ENCODE data around the gene MPG.

The MPG gene

DNA sequence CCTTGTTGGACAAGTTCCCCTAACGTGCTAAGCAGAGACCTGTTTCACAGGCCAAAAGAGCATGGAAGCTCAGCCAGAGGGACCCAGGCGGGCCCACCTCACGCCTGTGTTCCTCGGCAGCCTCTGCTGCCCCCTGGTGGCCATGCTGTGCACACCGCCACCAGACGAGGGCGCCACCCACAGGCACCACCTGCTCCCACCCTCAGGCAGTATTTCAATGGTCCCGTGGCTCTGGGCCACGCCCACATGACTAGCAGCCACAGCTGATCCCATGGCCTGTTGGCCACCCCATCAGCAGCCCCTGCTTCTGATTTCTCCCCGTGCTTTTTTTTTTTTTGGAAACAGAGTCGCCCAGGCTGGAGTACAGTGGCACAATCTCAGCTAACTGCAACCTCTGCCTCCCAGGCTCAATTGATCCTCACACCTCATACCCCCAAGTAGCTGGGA, 18.9 kb downstream of the MPG start:
- Histone ChIP-seq H3K36me3 (ENCODE audit: control insufficient read depth, insufficient read depth, low read length) (peaks cover 21% of the 10 kb centered on the region), H3K27me3 (replicated peaks; ENCODE audit: control insufficient read depth, insufficient read depth, low read length) (no peaks in the 10 kb centered on the region), H3K4me3 (replicated peaks; ENCODE audit: low read depth, low read length) (no peak overlapping the region)
- TF ChIP-seq, protein P1, sequence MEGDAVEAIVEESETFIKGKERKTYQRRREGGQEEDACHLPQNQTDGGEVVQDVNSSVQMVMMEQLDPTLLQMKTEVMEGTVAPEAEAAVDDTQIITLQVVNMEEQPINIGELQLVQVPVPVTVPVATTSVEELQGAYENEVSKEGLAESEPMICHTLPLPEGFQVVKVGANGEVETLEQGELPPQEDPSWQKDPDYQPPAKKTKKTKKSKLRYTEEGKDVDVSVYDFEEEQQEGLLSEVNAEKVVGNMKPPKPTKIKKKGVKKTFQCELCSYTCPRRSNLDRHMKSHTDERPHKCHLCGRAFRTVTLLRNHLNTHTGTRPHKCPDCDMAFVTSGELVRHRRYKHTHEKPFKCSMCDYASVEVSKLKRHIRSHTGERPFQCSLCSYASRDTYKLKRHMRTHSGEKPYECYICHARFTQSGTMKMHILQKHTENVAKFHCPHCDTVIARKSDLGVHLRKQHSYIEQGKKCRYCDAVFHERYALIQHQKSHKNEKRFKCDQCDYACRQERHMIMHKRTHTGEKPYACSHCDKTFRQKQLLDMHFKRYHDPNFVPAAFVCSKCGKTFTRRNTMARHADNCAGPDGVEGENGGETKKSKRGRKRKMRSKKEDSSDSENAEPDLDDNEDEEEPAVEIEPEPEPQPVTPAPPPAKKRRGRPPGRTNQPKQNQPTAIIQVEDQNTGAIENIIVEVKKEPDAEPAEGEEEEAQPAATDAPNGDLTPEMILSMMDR (IDR thresholded peaks at IDR 0.05; ENCODE audit: insufficient read depth, low read length, poor library complexity, severe bottlenecking): peak; percentile 100
- peak; percentile 87 for DNase-seq (ENCODE audit: extremely low read depth, insufficient read length)

DNA sequence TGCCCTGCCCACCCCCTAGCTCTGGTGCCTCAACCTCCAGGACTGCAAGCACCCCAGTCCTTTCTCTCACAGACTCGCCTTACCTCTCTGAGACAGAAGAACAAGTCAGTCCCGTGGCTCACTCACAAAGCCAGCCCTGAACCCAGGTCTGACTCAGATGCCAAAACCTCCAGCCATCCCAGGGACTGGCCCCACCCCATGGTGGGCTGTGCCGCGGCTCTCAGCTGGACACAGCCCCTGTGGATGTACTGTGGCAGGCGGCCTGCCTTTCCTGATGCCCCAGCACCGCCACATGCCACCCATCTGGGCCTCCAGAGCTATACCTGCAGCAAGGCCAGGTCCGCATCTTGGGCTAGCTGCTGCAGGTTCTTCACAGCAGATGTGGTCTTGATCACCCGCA, 19.8 kb downstream of the MPG start:
- Histone ChIP-seq H3K27me3 (replicated peaks; ENCODE audit: control insufficient read depth, insufficient read depth, low read length) (no peaks in the 10 kb centered on the region), H3K4me3 (replicated peaks; ENCODE audit: low read depth, low read length) (no peak overlapping the region), H3K36me3 (ENCODE audit: control insufficient read depth, insufficient read depth, low read length) (peaks cover 26% of the 10 kb centered on the region)
- no peak for DNase-seq (ENCODE audit: extremely low read depth, insufficient read length)
- TF ChIP-seq, protein P1 (IDR thresholded peaks at IDR 0.05; ENCODE audit: insufficient read depth, low read length, poor library complexity, severe bottlenecking): no peak

- H3K27me3 ChIP-seq (replicated peaks; ENCODE audit: control insufficient read depth, insufficient read depth, low read length): no peaks in the 10 kb centered on the region
- H3K36me3 ChIP-seq (ENCODE audit: control insufficient read depth, insufficient read depth, low read length): peaks cover 31% of the 10 kb centered on the region
- no peak for DNase-seq (ENCODE audit: extremely low read depth, insufficient read length)
- H3K4me3 ChIP-seq (replicated peaks; ENCODE audit: low read depth, low read length): no peak overlapping the region
- TF ChIP-seq, protein P1 (IDR thresholded peaks at IDR 0.05; ENCODE audit: insufficient read depth, low read length, poor library complexity, severe bottlenecking): no peak
These were observed 23.0 kb downstream of the MPG start for GRCh38 chr16:100989-101388.

DNA sequence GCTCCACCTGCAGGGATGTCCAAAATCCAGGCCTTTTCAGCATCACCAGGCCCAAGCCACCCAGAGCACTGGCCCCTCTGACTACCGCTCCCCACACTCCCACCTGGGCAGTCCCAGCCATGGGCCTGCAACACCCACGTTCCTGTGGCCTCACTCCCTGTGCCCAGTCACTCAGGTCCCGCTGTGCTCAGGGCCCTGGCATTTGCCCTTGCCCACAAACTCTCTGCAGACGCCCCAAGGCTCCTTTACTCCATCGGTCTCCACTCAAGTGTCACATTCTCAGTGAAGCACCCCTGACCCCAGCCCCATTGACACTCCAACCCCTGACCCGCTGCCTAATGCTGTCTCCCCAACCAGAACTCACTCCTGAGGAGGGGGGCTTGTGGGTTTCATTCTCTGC, 23.6 kb downstream of the MPG start:
- TF ChIP-seq, protein P1 (IDR thresholded peaks at IDR 0.05; ENCODE audit: insufficient read depth, low read length, poor library complexity, severe bottlenecking): no peak

GRCh38 chr16:102060-102855, 24.2 kb downstream of the MPG start:
- TF ChIP-seq, protein P1 (IDR thresholded peaks at IDR 0.05; ENCODE audit: insufficient read depth, low read length, poor library complexity, severe bottlenecking): no peak
- no peaks in the 10 kb centered on the region for H3K27me3 ChIP-seq (replicated peaks; ENCODE audit: control insufficient read depth, insufficient read depth, low read length)
- no peak overlapping the region for H3K4me3 ChIP-seq (replicated peaks; ENCODE audit: low read depth, low read length)
- H3K36me3 ChIP-seq (ENCODE audit: control insufficient read depth, insufficient read depth, low read length): peaks cover 28% of the 10 kb centered on the region
- DNase-seq (ENCODE audit: extremely low read depth, insufficient read length): no peak

More for the DNA sequence above, 23.6 kb downstream of the MPG start:
- Histone ChIP-seq H3K4me3 (replicated peaks; ENCODE audit: low read depth, low read length) (no peak overlapping the region), H3K27me3 (replicated peaks; ENCODE audit: control insufficient read depth, insufficient read depth, low read length) (no peaks in the 10 kb centered on the region), H3K36me3 (ENCODE audit: control insufficient read depth, insufficient read depth, low read length) (peaks cover 28% of the 10 kb centered on the region)
- DNase-seq (ENCODE audit: extremely low read depth, insufficient read length): no peak
